ENCODE measurements around the gene SPATA3.
"Not testable (repeated sequence)": the region's sequence is repeated elsewhere in the genome, so short reads cannot be mapped to it uniquely, and the experiment has no call there.

The SPATA3 gene

GRCh38 chr2:230999477-230999876 is 3.6 kb downstream of the SPATA3 start:
- no peak for DNase-seq

GRCh38 chr2:231000211-231000904 is 4.4 kb downstream of the SPATA3 start:
- DNase-seq = no peak

GRCh38 chr2:231001036-231001435 is 5.1 kb downstream of the SPATA3 start:
- DNase-seq = no peak

- no peak for DNase-seq
These were observed 6.0 kb downstream of the SPATA3 start for GRCh38 chr2:231001921-231002320.

- DNase-seq = no peak
These were observed 6.7 kb downstream of the SPATA3 start for GRCh38 chr2:231002641-231003040.

- no peak for DNase-seq
These were observed 7.3 kb downstream of the SPATA3 start for GRCh38 chr2:231003186-231003585.

- DNase-seq = not testable (repeated sequence)
These were observed 9.0 kb downstream of the SPATA3 start for GRCh38 chr2:231004930-231005329.

GRCh38 chr2:231007286-231008098 is 11.6 kb downstream of the SPATA3 start:
- DNase-seq = no peak

- DNase-seq = no peak
These were observed 12.2 kb downstream of the SPATA3 start for GRCh38 chr2:231008131-231008530.

- DNase-seq = no peak
These were observed 13.5 kb downstream of the SPATA3 start for GRCh38 chr2:231009236-231009919.

GRCh38 chr2:231010201-231010730 is 14.3 kb downstream of the SPATA3 start:
- DNase-seq = no peak

DNA sequence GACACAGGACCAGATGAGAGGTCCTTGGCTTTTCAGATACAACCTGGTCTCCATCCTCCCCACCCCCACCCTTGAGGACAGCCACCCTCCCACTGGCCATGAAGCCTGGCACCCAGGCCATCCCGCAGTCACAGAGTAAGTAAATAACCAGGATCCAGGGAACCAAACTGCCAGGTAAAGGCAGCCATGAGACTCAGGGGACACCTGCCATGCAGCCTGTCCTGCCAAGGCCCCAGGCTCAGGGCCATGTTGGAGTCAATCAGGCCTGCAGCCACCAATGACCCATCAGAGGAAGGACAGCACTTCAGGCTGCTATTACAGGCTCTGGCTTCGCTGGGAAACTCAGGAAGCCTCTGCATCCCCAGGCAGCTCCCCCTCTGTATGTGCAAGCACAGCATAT is 15.6 kb downstream of the SPATA3 start:
- no peak for DNase-seq

DNA sequence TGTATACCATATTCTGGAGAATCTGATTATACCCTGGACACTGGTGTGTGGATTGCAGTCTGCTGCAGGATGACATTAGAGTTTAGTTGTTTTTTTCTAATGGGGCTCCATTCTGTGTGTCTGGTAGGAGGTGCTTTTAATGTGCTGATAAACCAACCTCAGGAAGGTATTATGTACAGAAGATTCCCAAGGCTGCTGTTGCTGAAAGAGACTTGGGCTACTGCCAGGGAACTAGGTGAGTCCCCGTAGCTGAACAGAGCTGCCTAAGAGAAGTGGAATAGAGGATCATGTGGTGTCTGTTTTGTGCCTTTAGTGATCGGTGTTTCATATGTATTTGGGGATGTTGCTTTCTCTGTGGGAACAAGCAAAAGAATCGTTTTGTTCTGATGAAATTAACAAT is 16.5 kb downstream of the SPATA3 start:
- no peak for DNase-seq

DNA sequence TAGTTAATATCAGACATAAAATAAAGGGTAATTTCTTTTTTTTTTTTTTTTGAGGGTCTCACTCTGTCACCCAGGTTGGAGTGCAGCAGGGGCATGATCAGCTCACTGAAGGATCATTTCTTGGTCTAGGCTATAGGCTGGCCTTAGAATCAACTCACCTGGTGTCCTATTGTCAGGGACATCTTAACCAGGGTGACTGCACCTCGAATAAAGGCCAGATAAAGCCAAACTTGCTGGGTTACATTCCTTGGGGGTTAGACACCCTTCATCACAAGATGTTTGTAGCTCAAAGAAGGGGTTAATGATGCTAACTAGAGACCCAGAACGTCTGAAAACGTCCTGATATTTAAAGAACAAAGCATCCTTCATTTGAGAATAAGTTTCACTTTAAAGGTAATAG is 17.9 kb downstream of the SPATA3 start:
- DNase-seq = no peak

- DNase-seq = no peak
These were observed 19.6 kb downstream of the SPATA3 start for GRCh38 chr2:231015478-231015877.

DNA sequence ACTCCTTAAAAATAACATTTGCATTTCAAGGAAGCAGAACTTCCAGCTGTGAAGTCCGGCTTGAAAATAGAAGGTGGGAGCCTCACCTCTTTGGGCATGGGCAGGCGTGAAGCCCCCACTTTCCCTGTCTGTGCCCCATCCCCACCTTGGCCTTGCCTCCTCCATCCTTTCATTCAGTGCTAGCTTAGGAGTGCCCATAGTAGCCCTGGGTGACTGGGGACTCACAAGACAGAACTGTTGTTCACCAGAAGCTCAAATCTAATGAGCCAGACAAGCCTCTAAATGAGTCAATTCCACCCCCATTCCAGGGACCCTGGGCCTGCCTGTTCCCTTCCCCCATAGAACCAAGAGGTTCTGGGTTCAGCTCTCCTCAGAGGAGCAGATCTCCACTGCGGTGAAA is 20.0 kb downstream of the SPATA3 start:
- DNase-seq = no peak

DNA sequence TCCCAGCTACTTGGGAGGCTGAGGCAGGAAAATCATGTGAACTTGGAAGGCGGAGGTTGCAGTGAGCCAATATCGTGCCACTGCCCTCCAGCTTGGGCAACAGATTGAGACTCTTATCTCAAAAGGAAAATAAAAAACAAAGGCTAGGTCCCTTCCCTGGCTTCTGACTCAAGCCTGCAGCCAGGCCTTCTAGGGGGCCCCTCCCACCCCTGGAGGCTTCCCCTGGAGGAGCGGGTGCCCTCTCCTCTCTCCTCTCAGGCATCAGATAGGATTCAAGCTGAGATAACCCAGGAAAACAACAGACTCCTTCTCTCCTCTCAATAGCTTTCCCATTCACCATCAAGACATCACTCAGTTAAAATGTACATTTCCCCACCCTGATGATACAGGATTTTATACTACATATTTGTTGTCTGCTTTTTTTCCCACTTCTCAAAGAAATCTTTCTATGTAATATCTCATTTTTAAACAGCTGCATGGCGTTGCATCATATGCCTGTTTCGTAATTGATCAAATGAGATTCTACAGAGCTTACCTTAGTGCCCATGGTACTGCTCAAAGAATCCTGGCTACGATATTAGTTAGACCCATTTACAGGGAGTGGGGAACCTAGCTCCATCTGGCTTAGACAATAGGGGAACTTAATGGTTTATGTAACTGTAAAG is 20.8 kb downstream of the SPATA3 start:
- DNase-seq = no peak

DNA sequence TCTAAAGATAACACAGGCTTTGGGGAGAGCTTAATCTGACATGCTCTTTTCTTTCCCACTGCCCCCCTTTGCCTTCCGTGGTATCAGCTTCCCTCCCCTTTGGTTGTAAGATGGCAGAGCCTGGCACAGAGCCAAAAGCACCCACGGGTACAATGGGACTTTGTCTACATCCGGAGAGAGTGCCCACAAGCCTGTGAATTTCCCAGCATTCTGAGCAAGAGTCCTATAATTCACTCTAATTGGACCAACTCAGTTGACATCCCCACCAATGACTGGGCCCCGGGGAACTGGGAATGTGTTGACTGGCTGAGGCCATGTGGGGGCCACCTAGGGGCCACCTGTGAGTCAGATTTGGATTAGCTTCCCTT is 21.3 kb downstream of the SPATA3 start:
- DNase-seq = no peak

- DNase-seq = no peak
These were observed 22.3 kb downstream of the SPATA3 start for GRCh38 chr2:231018184-231018583.

GRCh38 chr2:231025059-231025458 is 29.1 kb downstream of the SPATA3 start:
- DNase-seq = not testable (repeated sequence)

- no peak for DNase-seq
These were observed 33.0 kb downstream of the SPATA3 start for GRCh38 chr2:231028889-231029288.

DNA sequence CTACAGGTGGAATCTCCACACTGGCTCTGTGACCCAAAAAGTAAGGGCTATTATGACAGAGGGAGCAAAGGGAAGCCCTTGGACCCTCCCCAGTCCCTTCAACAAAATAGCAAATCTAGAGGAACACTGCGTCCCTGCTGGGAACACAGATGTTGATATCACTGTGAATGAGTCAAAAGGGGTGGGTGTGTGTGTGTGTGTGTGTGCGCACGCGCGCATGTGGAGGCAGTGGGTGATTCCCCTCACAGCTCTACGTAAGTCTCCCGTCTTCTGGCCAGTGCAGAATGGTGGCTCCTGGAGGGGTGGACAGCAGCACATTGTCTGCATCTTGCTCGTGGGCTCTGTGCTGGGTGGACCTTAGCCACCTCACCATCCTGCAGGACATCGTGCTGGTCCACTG is 33.6 kb downstream of the SPATA3 start:
- DNase-seq = no peak

- no peak for DNase-seq
These were observed 34.8 kb downstream of the SPATA3 start for GRCh38 chr2:231030725-231031124.

Measured in NCI-H2029 (cell line).